Mucosa of stomach (tissue), 1 donor: ENCODE data around the gene STK16.

Experiments used
- H3K27me3 ChIP-seq: one replicate; pipeline ENCODE4 v1.7.0; 2013; ENCODE audit warnings: mild to moderate bottlenecking, low read length; ENCODE audit not compliant: control insufficient read depth, insufficient read depth
- H3K36me3 ChIP-seq: one replicate; pipeline ENCODE4 v1.7.0; 2013; ENCODE audit warnings: low read length; ENCODE audit not compliant: control insufficient read depth, insufficient read depth
- H3K4me1 ChIP-seq: one replicate; pipeline ENCODE4 v1.7.0; 2013; ENCODE audit warnings: mild to moderate bottlenecking, low read length; ENCODE audit not compliant: control insufficient read depth, insufficient read depth
- H3K4me3 ChIP-seq: one replicate; pipeline ENCODE4 v1.7.0; 2013; ENCODE audit warnings: low read length
- H3K9ac ChIP-seq: one replicate; pipeline ENCODE4 v1.7.0; 2013; ENCODE audit warnings: mild to moderate bottlenecking, low read length, moderate library complexity
- H3K9me3 ChIP-seq: one replicate; pipeline ENCODE4 v1.7.0; 2013; ENCODE audit warnings: mild to moderate bottlenecking, low read length, moderate library complexity; ENCODE audit not compliant: control insufficient read depth
- donor health status: Pancreatic carcinoma.

The STK16 gene

GRCh38 chr2:219229305-219230058 lies 15.8 kb upstream of the STK16 start, which contains the start of the genes ANKZF1 and ATG9A:
TSS of gene ANKZF1 (plus strand) at chr2:219229806. CDS start at chr2:219230258, 452 bp downstream.
TSS of gene ATG9A (minus strand) at chr2:219229636. CDS start at chr2:219228024, 1,612 bp downstream.
- Histone ChIP-seq H3K4me1 (peaks cover 19% of the 10 kb centered on the region), H3K9me3 (no peaks in the 10 kb centered on the region), H3K27me3 (no peaks in the 10 kb centered on the region), H3K36me3 (peaks cover 13% of the 10 kb centered on the region), H3K4me3 (peak within 1 kb of the TSS; percentile 65), H3K9ac (peak within 1 kb of the TSS; percentile 97)

GRCh38 chr2:219230059-219230540 lies 15.2 kb upstream of the STK16 start:
- peaks cover 19% of the 10 kb centered on the region for H3K4me1 ChIP-seq
- peaks cover 10% of the 10 kb centered on the region for H3K36me3 ChIP-seq
- peak overlapping the region; percentile 97 for H3K9ac ChIP-seq
- H3K4me3 ChIP-seq = peak overlapping the region; percentile 65
- H3K9me3 ChIP-seq = no peaks in the 10 kb centered on the region
- H3K27me3 ChIP-seq = no peaks in the 10 kb centered on the region

GRCh38 chr2:219234331-219234730 lies 10.9 kb upstream of the STK16 start:
- H3K4me3 ChIP-seq = no peak overlapping the region
- no peak overlapping the region for H3K9ac ChIP-seq
- no peaks in the 10 kb centered on the region for H3K9me3 ChIP-seq
- peaks cover 16% of the 10 kb centered on the region for H3K36me3 ChIP-seq
- peaks cover 7% of the 10 kb centered on the region for H3K4me1 ChIP-seq
- no peaks in the 10 kb centered on the region for H3K27me3 ChIP-seq

- Histone ChIP-seq H3K27me3 (no peaks in the 10 kb centered on the region), H3K4me1 (peaks cover 32% of the 10 kb centered on the region), H3K9ac (peak overlapping the region; percentile 12), H3K36me3 (no peaks in the 10 kb centered on the region), H3K9me3 (no peaks in the 10 kb centered on the region), H3K4me3 (no peak overlapping the region)
Observed at GRCh38 chr2:219243291-219243761, 2.0 kb upstream of the STK16 start.

- H3K27me3 ChIP-seq = no peaks in the 10 kb centered on the region
- peak overlapping the region; percentile 98 for H3K4me3 ChIP-seq
- H3K36me3 ChIP-seq = no peaks in the 10 kb centered on the region
- no peaks in the 10 kb centered on the region for H3K9me3 ChIP-seq
- H3K4me1 ChIP-seq = peaks cover 47% of the 10 kb centered on the region
- peak overlapping the region; percentile 99 for H3K9ac ChIP-seq
Observed at GRCh38 chr2:219244789-219245147, 511 bp upstream of the STK16 start.

GRCh38 chr2:219245899-219246230 lies 586 bp downstream of the STK16 start:
- peak overlapping the region; percentile 98 for H3K4me3 ChIP-seq
- no peaks in the 10 kb centered on the region for H3K36me3 ChIP-seq
- peaks cover 58% of the 10 kb centered on the region for H3K4me1 ChIP-seq
- H3K9ac ChIP-seq = peak overlapping the region; percentile 99
- no peaks in the 10 kb centered on the region for H3K9me3 ChIP-seq
- H3K27me3 ChIP-seq = no peaks in the 10 kb centered on the region

GRCh38 chr2:219246559-219246958 lies 1.3 kb downstream of the STK16 start:
- peaks cover 65% of the 10 kb centered on the region for H3K4me1 ChIP-seq
- H3K9me3 ChIP-seq = no peaks in the 10 kb centered on the region
- no peak overlapping the region for H3K4me3 ChIP-seq
- H3K9ac ChIP-seq = peak overlapping the region; percentile 99
- H3K36me3 ChIP-seq = no peaks in the 10 kb centered on the region
- H3K27me3 ChIP-seq = no peaks in the 10 kb centered on the region

- Histone ChIP-seq H3K9me3 (no peaks in the 10 kb centered on the region), H3K9ac (no peak overlapping the region), H3K4me3 (no peak overlapping the region), H3K4me1 (peaks cover 78% of the 10 kb centered on the region), H3K36me3 (no peaks in the 10 kb centered on the region), H3K27me3 (no peaks in the 10 kb centered on the region)
Observed at GRCh38 chr2:219247678-219248642, 2.7 kb downstream of the STK16 start.

- peak overlapping the region; percentile 37 for H3K4me3 ChIP-seq
- peak overlapping the region; percentile 73 for H3K9ac ChIP-seq
- H3K36me3 ChIP-seq = no peaks in the 10 kb centered on the region
- H3K4me1 ChIP-seq = peaks cover 78% of the 10 kb centered on the region
- no peaks in the 10 kb centered on the region for H3K27me3 ChIP-seq
- H3K9me3 ChIP-seq = no peaks in the 10 kb centered on the region
Observed at GRCh38 chr2:219248845-219249202, 3.5 kb downstream of the STK16 start.

GRCh38 chr2:219249203-219249980 lies 4.1 kb downstream of the STK16 start:
- peaks cover 1% of the 10 kb centered on the region for H3K27me3 ChIP-seq
- peak overlapping the region; percentile 37 for H3K4me3 ChIP-seq
- H3K36me3 ChIP-seq = no peaks in the 10 kb centered on the region
- peak overlapping the region; percentile 73 for H3K9ac ChIP-seq
- no peaks in the 10 kb centered on the region for H3K9me3 ChIP-seq
- peaks cover 78% of the 10 kb centered on the region for H3K4me1 ChIP-seq

GRCh38 chr2:219250049-219250781 lies 4.9 kb downstream of the STK16 start:
- H3K4me1 ChIP-seq = peaks cover 77% of the 10 kb centered on the region
- peak overlapping the region; percentile 37 for H3K4me3 ChIP-seq
- H3K36me3 ChIP-seq = no peaks in the 10 kb centered on the region
- peak overlapping the region; percentile 73 for H3K9ac ChIP-seq
- H3K27me3 ChIP-seq = peaks cover 8% of the 10 kb centered on the region
- H3K9me3 ChIP-seq = no peaks in the 10 kb centered on the region
